HEK293 (cell line): ENCODE data around the gene TP73.

Source experiments
- CTCF ChIA-PET: fragments of 350-600 bp; formaldehyde crosslinking; extraction: SDS; loops from one replicate; lab custom pipeline; 2021; ENCODE audit warnings: antibody characterized with exemption; lab: Yijun Ruan, JAX
- POLR2A ChIA-PET: fragments of 300-600 bp; formaldehyde crosslinking; extraction: SDS; loops from one replicate; lab custom pipeline; 2020; ENCODE audit warnings: antibody characterized with exemption, inconsistent platforms; lab: Yijun Ruan, JAX
- H3K27ac ChIP-seq: fragments of 200-500 bp; sonication (Bioruptor generic); 2 replicates; pipeline ENCODE4 v1.5.1; 2014; ENCODE audit warnings: low read depth, low read length, control low read depth, inconsistent platforms; ENCODE audit errors: extremely low read depth
- H3K36me3 ChIP-seq, 2 experiments: fragments of 200-500 bp in 1 of 2; sonication (Bioruptor generic) in 1 of 2; 1 replicate in 1 of 2; 2 replicates in 1 of 2; pipeline ENCODE4 v1.5.1; 2014 to 2017; ENCODE audit warnings: inconsistent platforms in 2 of 2, low read length in 2 of 2; ENCODE audit not compliant: control insufficient read depth in 2 of 2, insufficient read depth in 1 of 2
- H3K4me1 ChIP-seq: fragments of 200-500 bp; sonication (Bioruptor generic); 2 replicates; pipeline ENCODE4 v1.5.1; 2014; ENCODE audit warnings: mild to moderate bottlenecking, low read length, inconsistent platforms; ENCODE audit not compliant: control insufficient read depth, insufficient read depth
- H3K4me3 ChIP-seq: 2 replicates; pipeline ENCODE4 v1.5.1; 2011; ENCODE audit warnings: low read depth, mild to moderate bottlenecking, control low read depth, low read length, moderate library complexity
- H3K9me3 ChIP-seq: fragments of 200-500 bp; sonication (Bioruptor generic); 2 replicates; pipeline ENCODE4 v1.5.1; 2014; ENCODE audit warnings: low read depth, low read length, inconsistent platforms; ENCODE audit not compliant: control insufficient read depth, insufficient read depth
- HOXC10 ChIP-seq: sonication (generic); formaldehyde crosslinking; IDR thresholded peaks from 2 replicates; pipeline ENCODE4 v1.8.1; 2023; ENCODE audit warnings: mild to moderate bottlenecking, missing genetic modification reagents
- HOXD13 ChIP-seq: sonication (generic); formaldehyde crosslinking; IDR thresholded peaks from 2 replicates; pipeline ENCODE4 v1.8.0; 2022; ENCODE audit warnings: missing genetic modification reagents, borderline replicate concordance
- MZF1 ChIP-seq: fragments of 450-650 bp; formaldehyde crosslinking; IDR thresholded peaks from 2 replicates; pipeline ENCODE4 v1.5.1; 2017; ENCODE audit warnings: missing biosample characterization, missing genetic modification characterization, borderline replicate concordance
- SP3 ChIP-seq: fragments of 450-650 bp; formaldehyde crosslinking; IDR thresholded peaks from 2 replicates; pipeline ENCODE4 v1.5.1; 2016; ENCODE audit warnings: missing biosample characterization, missing genetic modification characterization
- ZBTB1 ChIP-seq: fragments of 450-650 bp; formaldehyde crosslinking; IDR thresholded peaks from 2 replicates; pipeline ENCODE4 v1.5.1; 2016; ENCODE audit warnings: missing biosample characterization, missing genetic modification characterization
- ZBTB48 ChIP-seq: fragments of 450-650 bp; formaldehyde crosslinking; IDR thresholded peaks from 2 replicates; pipeline ENCODE4 v1.5.1; 2016; ENCODE audit warnings: missing biosample characterization, missing genetic modification characterization
- ZNF2 ChIP-seq: fragments of 450-650 bp; formaldehyde crosslinking; IDR thresholded peaks from 2 replicates; pipeline ENCODE4 v1.5.1; 2016; ENCODE audit warnings: missing biosample characterization, missing genetic modification characterization
- ZNF23 ChIP-seq: fragments of 450-650 bp; formaldehyde crosslinking; IDR thresholded peaks from 2 replicates; pipeline ENCODE4 v1.5.1; 2016; ENCODE audit warnings: missing biosample characterization, missing genetic modification characterization, borderline replicate concordance
- ZNF324 ChIP-seq: fragments of 450-650 bp; formaldehyde crosslinking; IDR thresholded peaks from 2 replicates; pipeline ENCODE4 v1.5.1; 2016; ENCODE audit warnings: missing biosample characterization, missing genetic modification characterization
- ZNF335 ChIP-seq: fragments of 450-650 bp; formaldehyde crosslinking; conservative IDR thresholded peaks from 2 replicates; pipeline ENCODE4 v1.5.1; 2016; ENCODE audit warnings: missing biosample characterization, missing genetic modification characterization
- ZNF394 ChIP-seq: fragments of 450-650 bp; formaldehyde crosslinking; IDR thresholded peaks from 2 replicates; pipeline ENCODE4 v1.5.1; 2016; ENCODE audit warnings: missing biosample characterization, missing genetic modification characterization, mild to moderate bottlenecking, moderate library complexity, borderline replicate concordance
- ZNF426 ChIP-seq: fragments of 450-650 bp; formaldehyde crosslinking; IDR thresholded peaks from 2 replicates; pipeline ENCODE4 v1.5.1; 2017; ENCODE audit warnings: missing biosample characterization, missing genetic modification characterization, mild to moderate bottlenecking, inconsistent platforms, moderate library complexity
- ZNF529 ChIP-seq: fragments of 450-650 bp; formaldehyde crosslinking; IDR thresholded peaks from 2 replicates; pipeline ENCODE4 v1.5.1; 2017; ENCODE audit warnings: missing genetic modification characterization, missing biosample characterization; ENCODE audit not compliant: insufficient replicate concordance
- ZNF610 ChIP-seq: fragments of 450-650 bp; formaldehyde crosslinking; IDR thresholded peaks from 2 replicates; pipeline ENCODE4 v1.5.1; 2016; ENCODE audit warnings: missing biosample characterization, missing genetic modification characterization, borderline replicate concordance
- ZNF670 ChIP-seq: fragments of 450-650 bp; formaldehyde crosslinking; IDR thresholded peaks from 2 replicates; pipeline ENCODE4 v1.5.1; 2016; ENCODE audit warnings: missing biosample characterization, missing genetic modification characterization, low read depth
- ZNF768 ChIP-seq: fragments of 450-650 bp; formaldehyde crosslinking; IDR thresholded peaks from 2 replicates; pipeline ENCODE4 v1.5.1; 2018; ENCODE audit warnings: missing biosample characterization, mild to moderate bottlenecking, missing genetic modification characterization
- TF ChIP-seq, protein P1 (sequence below): fragments of 450-650 bp; formaldehyde crosslinking; IDR thresholded peaks from 2 replicates; pipeline ENCODE4 v1.5.1; 2017; ENCODE audit warnings: missing biosample characterization, mild to moderate bottlenecking, missing genetic modification characterization, moderate library complexity
- TF ChIP-seq, protein P2 (sequence below): fragments of 450-650 bp; formaldehyde crosslinking; IDR thresholded peaks from 2 replicates; pipeline ENCODE4 v1.5.1; 2016; ENCODE audit warnings: missing biosample characterization, missing genetic modification characterization
- TF ChIP-seq, protein P3 (sequence below): fragments of 450-650 bp; formaldehyde crosslinking; IDR thresholded peaks from 2 replicates; pipeline ENCODE4 v1.5.1; 2016; ENCODE audit warnings: missing biosample characterization, missing genetic modification characterization
- TF ChIP-seq, protein P4 (sequence below): fragments of 450-650 bp; formaldehyde crosslinking; IDR thresholded peaks from 2 replicates; pipeline ENCODE4 v1.5.1; 2016; ENCODE audit warnings: missing biosample characterization, missing genetic modification characterization
- TF ChIP-seq, protein P5 (sequence below): fragments of 450-650 bp; formaldehyde crosslinking; IDR thresholded peaks from 2 replicates; pipeline ENCODE4 v1.5.1; 2016; ENCODE audit warnings: missing biosample characterization, missing genetic modification characterization

TP73 gene

DNA sequence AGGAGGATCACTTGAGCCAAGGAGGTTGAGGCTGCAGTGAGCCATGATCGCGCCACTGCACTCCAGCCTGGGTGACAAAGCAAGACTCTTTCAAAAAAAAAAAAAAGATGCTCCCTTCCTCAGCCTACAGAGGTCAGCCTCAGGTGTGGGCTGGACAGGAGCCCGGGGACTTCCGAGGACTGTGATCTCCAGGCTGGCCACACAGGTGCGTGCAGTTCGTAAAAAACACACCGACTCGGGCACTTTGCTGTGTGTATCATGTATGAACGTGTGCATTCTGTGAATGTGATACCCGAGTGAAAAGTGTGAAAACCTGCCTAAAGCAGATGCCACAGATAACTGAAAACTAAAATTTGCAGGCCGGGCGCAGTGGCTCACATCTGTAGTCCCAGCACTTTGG is 91.5 kb downstream of the TP73 start:
- POLR2A ChIA-PET, result no interaction called here
- Histone ChIP-seq H3K36me3 (peaks cover 12 to 70% of the 10 kb centered on the region in 2 experiments; a peak in 2 of 3 replicates), H3K27ac (no peak overlapping the region), H3K4me3 (no peak overlapping the region), H3K9me3 (no peaks in the 10 kb centered on the region), H3K4me1 (no peaks in the 10 kb centered on the region)
- TF ChIP-seq ZNF394 (tag by site-specific recombination) (no peak), ZNF335 (tag by site-specific recombination) (no peak), ZBTB48 (tag by site-specific recombination) (no peak), HOXC10 (CRISPR knock-in tag) (no peak)
- CTCF ChIA-PET, result no interaction called here

DNA sequence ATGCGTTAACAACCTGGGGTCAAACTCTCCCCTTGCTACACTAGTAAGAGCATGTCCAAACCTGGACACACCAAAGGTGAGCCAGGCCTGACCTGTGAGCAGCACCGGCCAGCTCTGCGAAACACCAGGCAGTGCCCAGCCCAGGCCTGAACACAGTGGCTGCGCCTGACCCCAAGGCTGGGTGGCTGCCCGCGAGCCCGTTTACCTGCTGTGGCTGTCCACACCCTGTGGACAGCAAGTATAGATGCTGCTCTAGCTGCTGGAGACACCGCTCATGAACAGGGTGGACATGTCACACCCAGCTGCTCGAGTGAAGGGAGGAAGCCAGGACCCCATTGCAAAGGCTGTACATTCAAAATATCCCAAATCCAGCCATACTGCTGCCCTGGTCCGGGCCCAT is 92.3 kb downstream of the TP73 start:
- TF ChIP-seq, protein P1, sequence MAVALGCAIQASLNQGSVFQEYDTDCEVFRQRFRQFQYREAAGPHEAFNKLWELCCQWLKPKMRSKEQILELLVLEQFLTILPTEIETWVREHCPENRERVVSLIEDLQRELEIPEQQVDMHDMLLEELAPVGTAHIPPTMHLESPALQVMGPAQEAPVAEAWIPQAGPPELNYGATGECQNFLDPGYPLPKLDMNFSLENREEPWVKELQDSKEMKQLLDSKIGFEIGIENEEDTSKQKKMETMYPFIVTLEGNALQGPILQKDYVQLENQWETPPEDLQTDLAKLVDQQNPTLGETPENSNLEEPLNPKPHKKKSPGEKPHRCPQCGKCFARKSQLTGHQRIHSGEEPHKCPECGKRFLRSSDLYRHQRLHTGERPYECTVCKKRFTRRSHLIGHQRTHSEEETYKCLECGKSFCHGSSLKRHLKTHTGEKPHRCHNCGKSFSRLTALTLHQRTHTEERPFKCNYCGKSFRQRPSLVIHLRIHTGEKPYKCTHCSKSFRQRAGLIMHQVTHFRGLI (tag by site-specific recombination), result no peak
- TF ChIP-seq, protein P2, sequence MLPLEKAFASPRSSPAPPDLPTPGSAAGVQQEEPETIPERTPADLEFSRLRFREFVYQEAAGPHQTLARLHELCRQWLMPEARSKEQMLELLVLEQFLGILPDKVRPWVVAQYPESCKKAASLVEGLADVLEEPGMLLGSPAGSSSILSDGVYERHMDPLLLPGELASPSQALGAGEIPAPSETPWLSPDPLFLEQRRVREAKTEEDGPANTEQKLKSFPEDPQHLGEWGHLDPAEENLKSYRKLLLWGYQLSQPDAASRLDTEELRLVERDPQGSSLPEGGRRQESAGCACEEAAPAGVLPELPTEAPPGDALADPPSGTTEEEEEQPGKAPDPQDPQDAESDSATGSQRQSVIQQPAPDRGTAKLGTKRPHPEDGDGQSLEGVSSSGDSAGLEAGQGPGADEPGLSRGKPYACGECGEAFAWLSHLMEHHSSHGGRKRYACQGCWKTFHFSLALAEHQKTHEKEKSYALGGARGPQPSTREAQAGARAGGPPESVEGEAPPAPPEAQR (tag by site-specific recombination), result no peak
- TF ChIP-seq ZBTB1 (tag by site-specific recombination) (no peak), ZNF2 (no peak), HOXD13 (no peak), ZNF670 (tag by site-specific recombination) (no peak), ZNF610 (tag by site-specific recombination) (no peak), ZNF768 (tag by site-specific recombination) (no peak), MZF1 (tag by site-specific recombination) (no peak), ZNF426 (tag by site-specific recombination) (no peak), ZNF23 (no peak), SP3 (tag by site-specific recombination) (no peak), ZNF529 (no peak), ZNF324 (tag by site-specific recombination) (no peak)
- TF ChIP-seq, protein P3, sequence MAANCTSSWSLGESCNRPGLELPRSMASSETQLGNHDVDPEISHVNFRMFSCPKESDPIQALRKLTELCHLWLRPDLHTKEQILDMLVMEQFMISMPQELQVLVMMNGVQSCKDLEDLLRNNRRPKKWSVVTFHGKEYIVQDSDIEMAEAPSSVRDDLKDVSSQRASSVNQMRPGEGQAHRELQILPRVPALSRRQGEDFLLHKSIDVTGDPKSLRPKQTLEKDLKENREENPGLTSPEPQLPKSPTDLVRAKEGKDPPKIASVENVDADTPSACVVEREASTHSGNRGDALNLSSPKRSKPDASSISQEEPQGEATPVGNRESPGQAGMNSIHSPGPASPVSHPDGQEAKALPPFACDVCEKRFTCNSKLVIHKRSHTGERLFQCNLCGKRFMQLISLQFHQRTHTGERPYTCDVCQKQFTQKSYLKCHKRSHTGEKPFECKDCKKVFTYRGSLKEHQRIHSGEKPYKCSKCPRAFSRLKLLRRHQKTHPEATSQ, result no peak
- TF ChIP-seq, protein P4, sequence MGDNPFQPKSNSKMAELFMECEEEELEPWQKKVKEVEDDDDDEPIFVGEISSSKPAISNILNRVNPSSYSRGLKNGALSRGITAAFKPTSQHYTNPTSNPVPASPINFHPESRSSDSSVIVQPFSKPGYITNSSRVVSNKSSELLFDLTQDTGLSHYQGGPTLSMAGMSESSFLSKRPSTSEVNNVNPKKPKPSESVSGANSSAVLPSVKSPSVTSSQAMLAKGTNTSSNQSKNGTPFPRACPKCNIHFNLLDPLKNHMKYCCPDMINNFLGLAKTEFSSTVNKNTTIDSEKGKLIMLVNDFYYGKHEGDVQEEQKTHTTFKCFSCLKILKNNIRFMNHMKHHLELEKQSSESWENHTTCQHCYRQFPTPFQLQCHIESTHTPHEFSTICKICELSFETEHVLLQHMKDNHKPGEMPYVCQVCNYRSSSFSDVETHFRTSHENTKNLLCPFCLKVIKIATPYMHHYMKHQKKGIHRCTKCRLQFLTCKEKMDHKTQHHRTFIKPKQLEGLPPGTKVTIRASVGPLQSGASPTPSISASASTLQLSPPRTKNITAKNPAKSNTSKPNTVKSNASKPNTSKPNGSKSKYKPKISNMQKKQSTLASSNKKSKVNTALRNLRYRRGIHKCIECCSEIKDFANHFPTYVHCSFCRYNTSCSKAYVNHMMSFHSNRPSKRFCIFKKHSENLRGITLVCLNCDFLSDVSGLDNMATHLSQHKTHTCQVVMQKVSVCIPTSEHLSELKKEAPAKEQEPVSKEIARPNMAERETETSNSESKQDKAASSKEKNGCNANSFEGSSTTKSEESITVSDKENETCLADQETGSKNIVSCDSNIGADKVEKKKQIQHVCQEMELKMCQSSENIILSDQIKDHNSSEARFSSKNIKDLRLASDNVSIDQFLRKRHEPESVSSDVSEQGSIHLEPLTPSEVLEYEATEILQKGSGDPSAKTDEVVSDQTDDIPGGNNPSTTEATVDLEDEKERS (tag by site-specific recombination), result no peak
- TF ChIP-seq, protein P5, sequence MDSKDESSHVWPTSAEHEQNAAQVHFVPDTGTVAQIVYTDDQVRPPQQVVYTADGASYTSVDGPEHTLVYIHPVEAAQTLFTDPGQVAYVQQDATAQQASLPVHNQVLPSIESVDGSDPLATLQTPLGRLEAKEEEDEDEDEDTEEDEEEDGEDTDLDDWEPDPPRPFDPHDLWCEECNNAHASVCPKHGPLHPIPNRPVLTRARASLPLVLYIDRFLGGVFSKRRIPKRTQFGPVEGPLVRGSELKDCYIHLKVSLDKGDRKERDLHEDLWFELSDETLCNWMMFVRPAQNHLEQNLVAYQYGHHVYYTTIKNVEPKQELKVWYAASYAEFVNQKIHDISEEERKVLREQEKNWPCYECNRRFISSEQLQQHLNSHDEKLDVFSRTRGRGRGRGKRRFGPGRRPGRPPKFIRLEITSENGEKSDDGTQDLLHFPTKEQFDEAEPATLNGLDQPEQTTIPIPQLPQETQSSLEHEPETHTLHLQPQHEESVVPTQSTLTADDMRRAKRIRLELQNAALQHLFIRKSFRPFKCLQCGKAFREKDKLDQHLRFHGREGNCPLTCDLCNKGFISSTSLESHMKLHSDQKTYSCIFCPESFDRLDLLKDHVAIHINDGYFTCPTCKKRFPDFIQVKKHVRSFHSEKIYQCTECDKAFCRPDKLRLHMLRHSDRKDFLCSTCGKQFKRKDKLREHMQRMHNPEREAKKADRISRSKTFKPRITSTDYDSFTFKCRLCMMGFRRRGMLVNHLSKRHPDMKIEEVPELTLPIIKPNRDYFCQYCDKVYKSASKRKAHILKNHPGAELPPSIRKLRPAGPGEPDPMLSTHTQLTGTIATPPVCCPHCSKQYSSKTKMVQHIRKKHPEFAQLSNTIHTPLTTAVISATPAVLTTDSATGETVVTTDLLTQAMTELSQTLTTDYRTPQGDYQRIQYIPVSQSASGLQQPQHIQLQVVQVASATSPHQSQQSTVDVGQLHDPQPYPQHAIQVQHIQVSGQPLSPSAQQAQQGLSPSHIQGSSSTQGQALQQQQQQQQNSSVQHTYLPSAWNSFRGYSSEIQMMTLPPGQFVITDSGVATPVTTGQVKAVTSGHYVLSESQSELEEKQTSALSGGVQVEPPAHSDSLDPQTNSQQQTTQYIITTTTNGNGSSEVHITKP (tag by site-specific recombination), result no peak
- TF ChIP-seq, all 188 proteins: peak for 0
- CTCF ChIA-PET, result no interaction called here
- Histone ChIP-seq H3K36me3 (peaks cover 12 to 62% of the 10 kb centered on the region in 2 experiments; a peak in 2 of 3 replicates), H3K4me3 (no peak overlapping the region), H3K9me3 (no peaks in the 10 kb centered on the region), H3K4me1 (no peaks in the 10 kb centered on the region), H3K27ac (no peak overlapping the region)
- POLR2A ChIA-PET, result no interaction called here
